Brain microvascular endothelial cell (primary cell): ENCODE results near the gene FAM20C.

ENCODE experiments used
- DNase-seq: peaks from one replicate; pipeline ENCODE4 v3.0.0-alpha.2; 2020
- H3K27ac ChIP-seq: fragments of 250-450 bp; sonication (Bioruptor Pico); 2 replicates; pipeline ENCODE4 v1.5.1; 2020; ENCODE audit warnings: mild to moderate bottlenecking, moderate library complexity
- H3K27me3 ChIP-seq: fragments of 250-450 bp; sonication (Bioruptor Pico); replicated peaks from 2 replicates; pipeline ENCODE4 v1.5.1; 2020; ENCODE audit warnings: mild to moderate bottlenecking
- H3K36me3 ChIP-seq: fragments of 250-450 bp; sonication (Bioruptor Pico); replicated peaks from 2 replicates; pipeline ENCODE4 v1.5.1; 2020; ENCODE audit warnings: mild to moderate bottlenecking
- H3K4me3 ChIP-seq: 2 replicates; pipeline ENCODE4 v1.5.1; 2011; ENCODE audit warnings: low read depth, mild to moderate bottlenecking, control low read depth, low read length, moderate library complexity
- in situ Hi-C: cut with HindIII; loops from 2 replicates; pipeline ENCODE4 v1.10.0; 2017; ENCODE audit warnings: low sequenced_read_pairs, low pct_ligation_motif_present
- TF ChIP-seq, protein P1 (sequence below): IDR thresholded peaks from 2 replicates; pipeline ENCODE4 v1.5.1; 2011; ENCODE audit warnings: low read depth, mild to moderate bottlenecking, moderate library complexity, low read length, control low read depth, inconsistent platforms; ENCODE audit errors: missing control alignments

Gene FAM20C

GRCh38 chr7:207418-208129 lies 15.2 kb downstream of the FAM20C start:
- TF ChIP-seq, protein P1, sequence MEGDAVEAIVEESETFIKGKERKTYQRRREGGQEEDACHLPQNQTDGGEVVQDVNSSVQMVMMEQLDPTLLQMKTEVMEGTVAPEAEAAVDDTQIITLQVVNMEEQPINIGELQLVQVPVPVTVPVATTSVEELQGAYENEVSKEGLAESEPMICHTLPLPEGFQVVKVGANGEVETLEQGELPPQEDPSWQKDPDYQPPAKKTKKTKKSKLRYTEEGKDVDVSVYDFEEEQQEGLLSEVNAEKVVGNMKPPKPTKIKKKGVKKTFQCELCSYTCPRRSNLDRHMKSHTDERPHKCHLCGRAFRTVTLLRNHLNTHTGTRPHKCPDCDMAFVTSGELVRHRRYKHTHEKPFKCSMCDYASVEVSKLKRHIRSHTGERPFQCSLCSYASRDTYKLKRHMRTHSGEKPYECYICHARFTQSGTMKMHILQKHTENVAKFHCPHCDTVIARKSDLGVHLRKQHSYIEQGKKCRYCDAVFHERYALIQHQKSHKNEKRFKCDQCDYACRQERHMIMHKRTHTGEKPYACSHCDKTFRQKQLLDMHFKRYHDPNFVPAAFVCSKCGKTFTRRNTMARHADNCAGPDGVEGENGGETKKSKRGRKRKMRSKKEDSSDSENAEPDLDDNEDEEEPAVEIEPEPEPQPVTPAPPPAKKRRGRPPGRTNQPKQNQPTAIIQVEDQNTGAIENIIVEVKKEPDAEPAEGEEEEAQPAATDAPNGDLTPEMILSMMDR = peak; percentile 58
- Histone ChIP-seq H3K36me3 (peaks cover 33% of the 10 kb centered on the region), H3K27me3 (no peaks in the 10 kb centered on the region), H3K4me3 (no peak overlapping the region), H3K27ac (no peak overlapping the region)
- no peak for DNase-seq
- in situ Hi-C loops = no loop called here

DNA sequence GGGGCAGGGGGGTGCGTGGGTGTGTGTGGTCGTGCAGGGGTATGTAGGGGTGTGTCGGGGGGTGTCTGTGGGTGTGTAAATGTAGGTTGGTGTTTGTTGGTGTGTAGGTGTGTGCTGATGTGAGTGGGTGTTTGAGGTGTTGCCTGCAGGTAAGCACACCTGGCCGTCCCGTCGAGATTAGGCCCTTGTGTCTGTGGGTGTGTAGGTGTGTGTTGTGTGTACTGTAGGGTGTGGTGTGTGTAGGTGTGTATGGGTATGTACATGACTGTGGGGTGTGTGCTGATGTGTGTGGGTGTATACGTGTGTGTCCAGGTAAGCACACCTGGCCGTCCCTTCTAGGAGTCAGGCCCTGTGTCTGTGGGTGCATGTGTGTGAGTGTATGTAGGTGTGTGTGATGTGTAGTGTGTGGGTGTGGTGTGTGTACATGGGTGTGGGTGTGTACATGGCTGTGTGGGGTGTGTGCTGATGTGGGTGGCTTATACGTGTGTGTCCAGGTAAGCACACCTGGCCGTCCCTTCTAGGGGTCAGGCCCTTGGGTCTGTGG lies 15.8 kb downstream of the FAM20C start:
- DNase-seq = no peak
- H3K27ac ChIP-seq = no peak overlapping the region
- peaks cover 37% of the 10 kb centered on the region for H3K36me3 ChIP-seq
- no peaks in the 10 kb centered on the region for H3K27me3 ChIP-seq
- no peak overlapping the region for H3K4me3 ChIP-seq
- in situ Hi-C loops = no loop called here
- TF ChIP-seq, protein P1 = no peak

DNA sequence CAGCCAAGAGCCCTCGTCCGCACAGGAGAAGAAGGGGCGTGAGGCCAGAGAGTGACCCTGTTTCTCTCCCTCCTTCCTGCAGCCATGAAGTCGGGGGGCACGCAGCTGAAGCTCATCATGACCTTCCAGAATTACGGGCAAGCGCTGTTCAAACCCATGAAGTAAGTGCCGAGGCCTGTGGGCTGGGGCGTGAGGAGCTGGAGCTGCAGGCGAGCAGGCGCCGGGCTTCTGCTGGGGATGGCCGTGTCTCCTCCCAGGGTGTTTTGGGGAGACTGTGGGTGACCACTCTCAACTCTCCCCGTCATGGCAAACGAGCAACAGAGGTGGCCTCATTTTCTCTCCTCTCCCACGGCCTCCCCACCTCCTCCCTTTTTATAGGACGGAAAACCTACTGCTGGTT lies 16.4 kb downstream of the FAM20C start:
- DNase-seq = no peak

DNA sequence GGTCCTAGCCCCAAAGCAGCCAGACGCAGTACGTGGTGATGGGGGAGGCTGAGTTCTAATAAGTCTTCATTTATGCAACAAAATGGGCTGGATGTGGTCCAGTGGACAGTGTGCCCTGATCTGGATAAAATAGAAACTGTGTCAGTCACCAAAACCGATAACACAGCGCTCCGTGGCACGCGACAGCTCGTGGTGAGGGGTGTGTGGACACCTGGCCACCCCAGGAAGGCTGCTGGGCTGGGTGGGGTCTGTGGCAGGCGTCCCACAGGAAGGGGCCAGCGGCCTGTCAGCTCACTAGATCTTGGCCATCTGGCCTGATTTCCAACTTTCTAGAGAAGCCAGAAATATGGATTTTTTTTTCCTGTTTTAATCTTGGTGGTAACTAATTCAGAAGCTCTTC lies 17.0 kb downstream of the FAM20C start:
- peaks cover 35% of the 10 kb centered on the region for H3K36me3 ChIP-seq
- no peaks in the 10 kb centered on the region for H3K27me3 ChIP-seq
- TF ChIP-seq, protein P1 = no peak
- in situ Hi-C loops = no loop called here
- H3K27ac ChIP-seq = no peak overlapping the region
- no peak overlapping the region for H3K4me3 ChIP-seq
- DNase-seq = no peak

More for the DNA sequence above, 16.4 kb downstream of the FAM20C start:
- Histone ChIP-seq H3K27ac (no peak overlapping the region), H3K27me3 (no peaks in the 10 kb centered on the region), H3K4me3 (no peak overlapping the region), H3K36me3 (peaks cover 38% of the 10 kb centered on the region)
- TF ChIP-seq, protein P1 = no peak
- in situ Hi-C loops = no loop called here

DNA sequence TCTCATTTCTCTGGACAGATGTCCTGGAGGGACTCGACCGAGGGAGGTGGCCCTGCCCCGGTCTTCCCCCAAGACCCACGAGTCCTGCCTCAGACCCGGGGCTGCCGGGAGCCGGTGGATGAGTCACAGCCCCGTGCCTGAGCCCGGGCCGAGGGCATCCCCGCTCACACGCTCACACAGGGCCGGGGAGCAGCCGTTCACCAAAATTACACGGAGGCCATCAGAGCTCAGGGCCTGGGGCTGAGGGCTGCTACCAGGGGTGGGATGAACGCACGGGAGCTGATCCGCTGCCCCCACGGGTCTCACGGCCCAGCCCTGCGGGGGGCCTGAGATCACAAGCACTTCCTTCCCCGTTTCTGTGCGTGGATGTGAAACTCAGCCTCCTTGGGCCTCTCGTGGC lies 17.5 kb downstream of the FAM20C start:
- Histone ChIP-seq H3K27ac (no peak overlapping the region), H3K36me3 (peaks cover 32% of the 10 kb centered on the region)
- in situ Hi-C loops = no loop called here

More for the DNA sequence above, 17.5 kb downstream of the FAM20C start:
- TF ChIP-seq, protein P1 = no peak
- Histone ChIP-seq H3K27me3 (no peaks in the 10 kb centered on the region), H3K4me3 (no peak overlapping the region)
- DNase-seq = no peak
